Lower leg skin (tissue), 4 donors: Measurements from ENCODE around the gene LILRB3. TPM values are rescaled to one million over a fixed set of nuclear protein-coding genes. Genes with fewer than 3 reads are reported as not detected.

Experiments
- DNase-seq, 2 donors: peaks; one replicate each; pipeline ENCODE4 v3.0.0-alpha.2; 2019; ENCODE audit warnings: low spot score in 2 of 2
- H3K4me3 ChIP-seq: fragments of 200-600 bp; sonication (generic); 2 replicates; pipeline ENCODE4 v1.5.1; 2017; ENCODE audit warnings: mild to moderate bottlenecking, low read depth; ENCODE audit not compliant: poor library complexity, severe bottlenecking
- CTCF ChIP-seq, 3 donors: fragments of 450-650 bp; IDR thresholded peaks; one replicate each; pipeline ENCODE4 v1.5.1; 2016; ENCODE audit warnings: antibody characterized with exemption in 3 of 3, mild to moderate bottlenecking in 3 of 3, moderate library complexity in 2 of 3
- POLR2A ChIP-seq, 2 donors: fragments of 450-650 bp; IDR thresholded peaks; one replicate each; pipeline ENCODE4 v1.6.1; 2016 to 2017; ENCODE audit warnings: antibody characterized with exemption in 2 of 2, mild to moderate bottlenecking in 1 of 2, moderate library complexity in 1 of 2
- WGBS, 2 donors: methylation state at CpG; one replicate each; pipeline ENCODE4 v1.1.5; 2018; 5-methylcytosine and 5-hydroxymethylcytosine counted together
- intact Hi-C: fragments of 100-400 bp; cut with DNase I; formaldehyde crosslinking; loops from one replicate; pipeline ENCODE4 v1.15.0; 2023; ENCODE audit warnings: low total_unique reads
- total RNA-seq, 4 donors: library from RNA; depleted of rRNA; stranded (reverse); fragments of >200 nt; gene quantifications; one replicate each; pipeline ENCODE4 v1.1.0, GENCODE V29; 2016

LILRB3 gene
- total RNA-seq, 4 donors from 2014 or later = 0.65 to 7.7 (median 3.5) TPM

GRCh38 chr19:54206831-54207177 lies 16.0 kb downstream of the LILRB3 start:
- WGBS, 2 donors = 78 to 87% methylated on average over 13 of the region's 13 CpGs
- intact Hi-C loops = no loop called here
- TF ChIP-seq CTCF (IDR thresholded peaks at IDR 0.05) = no peak
- no peak for TF ChIP-seq POLR2A (IDR thresholded peaks at IDR 0.05)
- DNase-seq = no peak
- H3K4me3 ChIP-seq = no peak overlapping the region

GRCh38 chr19:54206030-54206830 lies 16.6 kb downstream of the LILRB3 start:
- no peak for DNase-seq
- H3K4me3 ChIP-seq = no peak overlapping the region
- TF ChIP-seq CTCF (IDR thresholded peaks at IDR 0.05) (no peak), POLR2A (IDR thresholded peaks at IDR 0.05) (no peak)
- intact Hi-C loops = no loop called here
- WGBS, 2 donors = 89 to 94% methylated on average over 27 of the region's 27 CpGs

- intact Hi-C loops = no loop called here
- WGBS, 2 donors = 73 to 81% methylated on average over 4 of the region's 4 CpGs
- no peak for TF ChIP-seq POLR2A (IDR thresholded peaks at IDR 0.05)
- TF ChIP-seq CTCF (IDR thresholded peaks at IDR 0.05) = no peak
- H3K4me3 ChIP-seq = no peak overlapping the region
- no peak for DNase-seq
These were observed 17.9 kb downstream of the LILRB3 start for GRCh38 chr19:54204767-54205468.

- TF ChIP-seq CTCF (IDR thresholded peaks at IDR 0.05) (no peak), POLR2A (IDR thresholded peaks at IDR 0.05) (no peak)
- WGBS, 2 donors = 56 to 62% methylated on average over 9 of the region's 9 CpGs
- no peak overlapping the region for H3K4me3 ChIP-seq
These were observed 19.6 kb downstream of the LILRB3 start for GRCh38 chr19:54203151-54203611.

GRCh38 chr19:54201980-54202379 lies 20.8 kb downstream of the LILRB3 start:
- intact Hi-C loops = no loop called here
- no peak for TF ChIP-seq CTCF (IDR thresholded peaks at IDR 0.05)
- no peak for TF ChIP-seq POLR2A (IDR thresholded peaks at IDR 0.05)
- 72 to 82% methylated on average over 13 of the region's 13 CpGs for WGBS, 2 donors

More at GRCh38 chr19:54203151-54203611, 19.6 kb downstream of the LILRB3 start:
- intact Hi-C loops = no loop called here
- DNase-seq = no peak

More at GRCh38 chr19:54201980-54202379, 20.8 kb downstream of the LILRB3 start:
- no peak overlapping the region for H3K4me3 ChIP-seq
- no peak for DNase-seq
